NCI-H1092 (cell line): ENCODE data around the gene PLXNA4.

Source experiments
- DNase-seq: peaks from one replicate; lab custom pipeline; 2025; lab: John Stamatoyannopoulos, UW

The PLXNA4 gene

GRCh38 chr7:132531562-132531961 is 44.7 kb downstream of the PLXNA4 start:
- no peak for DNase-seq

GRCh38 chr7:132528695-132529094 is 47.6 kb downstream of the PLXNA4 start:
- DNase-seq = no peak

- DNase-seq = no peak
Measured at GRCh38 chr7:132527467-132528410, 48.5 kb downstream of the PLXNA4 start.

GRCh38 chr7:132526111-132526740 is 50.0 kb downstream of the PLXNA4 start:
- no peak for DNase-seq

GRCh38 chr7:132521423-132521822 is 54.8 kb downstream of the PLXNA4 start:
- no peak for DNase-seq

GRCh38 chr7:132520591-132521280 is 55.5 kb downstream of the PLXNA4 start:
- DNase-seq = no peak

- no peak for DNase-seq
Measured at GRCh38 chr7:132519936-132520335, 56.3 kb downstream of the PLXNA4 start.

- DNase-seq = no peak
Measured at GRCh38 chr7:132518839-132519173, 57.5 kb downstream of the PLXNA4 start.

GRCh38 chr7:132518102-132518838 is 58.0 kb downstream of the PLXNA4 start:
- no peak for DNase-seq

- DNase-seq = no peak
Measured at GRCh38 chr7:132516042-132516840, 60.0 kb downstream of the PLXNA4 start.

- no peak for DNase-seq
Measured at GRCh38 chr7:132515181-132515580, 61.1 kb downstream of the PLXNA4 start.

- no peak for DNase-seq
Measured at GRCh38 chr7:132514430-132514829, 61.8 kb downstream of the PLXNA4 start.

GRCh38 chr7:132511921-132512320 is 64.3 kb downstream of the PLXNA4 start:
- DNase-seq = no peak

GRCh38 chr7:132511387-132511786 is 64.9 kb downstream of the PLXNA4 start:
- DNase-seq = no peak

GRCh38 chr7:132509643-132510042 is 66.6 kb downstream of the PLXNA4 start:
- no peak for DNase-seq

GRCh38 chr7:132508724-132509353 is 67.4 kb downstream of the PLXNA4 start:
- DNase-seq = no peak

- DNase-seq = no peak
Measured at GRCh38 chr7:132504852-132505251, 71.4 kb downstream of the PLXNA4 start.

GRCh38 chr7:132504071-132504470 is 72.2 kb downstream of the PLXNA4 start:
- DNase-seq = no peak

GRCh38 chr7:132503415-132503814 is 72.9 kb downstream of the PLXNA4 start:
- no peak for DNase-seq

- DNase-seq = no peak
Measured at GRCh38 chr7:132501956-132502355, 74.3 kb downstream of the PLXNA4 start.
